Epithelial cell of proximal tubule (primary cell): ENCODE measurements around the gene IMPA2. TPM values are rescaled to one million over a fixed set of nuclear protein-coding genes. Genes with fewer than 3 reads are reported as not detected.

ENCODE experiments used
- DNase-seq: peaks from one replicate; pipeline ENCODE4 v3.0.0-alpha.2; 2011; ENCODE audit warnings: low read depth
- H3K4me3 ChIP-seq: 2 replicates; pipeline ENCODE4 v1.5.1; 2011; ENCODE audit warnings: low read depth, mild to moderate bottlenecking, low read length
- total RNA-seq: library from RNA; depleted of rRNA; stranded (reverse); fragments of >200 nt; gene quantifications from 2 replicates; pipeline ENCODE4 v1.2.3, GENCODE V29; 2015
- TF ChIP-seq, protein P1 (sequence below): conservative IDR thresholded peaks from 2 replicates; pipeline ENCODE4 v1.5.1; 2012; ENCODE audit warnings: low read depth, mild to moderate bottlenecking, low read length

IMPA2 gene
- total RNA-seq, 1 donor from 2014 or later: 89.9 TPM

GRCh38 chr18:12000072-12000659, 18.9 kb downstream of the IMPA2 start:
- TF ChIP-seq, protein P1, sequence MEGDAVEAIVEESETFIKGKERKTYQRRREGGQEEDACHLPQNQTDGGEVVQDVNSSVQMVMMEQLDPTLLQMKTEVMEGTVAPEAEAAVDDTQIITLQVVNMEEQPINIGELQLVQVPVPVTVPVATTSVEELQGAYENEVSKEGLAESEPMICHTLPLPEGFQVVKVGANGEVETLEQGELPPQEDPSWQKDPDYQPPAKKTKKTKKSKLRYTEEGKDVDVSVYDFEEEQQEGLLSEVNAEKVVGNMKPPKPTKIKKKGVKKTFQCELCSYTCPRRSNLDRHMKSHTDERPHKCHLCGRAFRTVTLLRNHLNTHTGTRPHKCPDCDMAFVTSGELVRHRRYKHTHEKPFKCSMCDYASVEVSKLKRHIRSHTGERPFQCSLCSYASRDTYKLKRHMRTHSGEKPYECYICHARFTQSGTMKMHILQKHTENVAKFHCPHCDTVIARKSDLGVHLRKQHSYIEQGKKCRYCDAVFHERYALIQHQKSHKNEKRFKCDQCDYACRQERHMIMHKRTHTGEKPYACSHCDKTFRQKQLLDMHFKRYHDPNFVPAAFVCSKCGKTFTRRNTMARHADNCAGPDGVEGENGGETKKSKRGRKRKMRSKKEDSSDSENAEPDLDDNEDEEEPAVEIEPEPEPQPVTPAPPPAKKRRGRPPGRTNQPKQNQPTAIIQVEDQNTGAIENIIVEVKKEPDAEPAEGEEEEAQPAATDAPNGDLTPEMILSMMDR: no peak
- no peak for DNase-seq
- no peak overlapping the region for H3K4me3 ChIP-seq

DNA sequence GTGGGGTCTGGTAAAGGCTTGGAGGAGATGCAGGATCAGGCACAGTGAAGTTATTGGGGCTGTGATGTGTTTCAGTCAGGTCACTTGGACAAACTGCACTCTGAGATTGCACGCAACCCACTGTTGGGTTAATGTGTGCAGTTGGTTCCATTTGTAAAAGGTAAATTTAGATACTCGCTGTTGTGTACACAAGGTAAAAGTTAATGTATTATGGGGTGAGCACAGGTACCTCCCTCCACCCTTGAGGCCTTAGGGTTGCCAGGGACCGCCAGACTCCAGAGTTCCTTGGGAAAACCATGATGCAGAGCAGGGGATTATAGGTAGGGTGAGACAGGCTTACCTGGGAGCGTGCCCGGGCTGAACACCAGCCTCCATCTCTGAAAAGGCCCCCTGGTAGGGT, 20.1 kb downstream of the IMPA2 start:
- no peak for DNase-seq
- no peak overlapping the region for H3K4me3 ChIP-seq
- TF ChIP-seq, protein P1: no peak

GRCh38 chr18:12003894-12004293, 22.6 kb downstream of the IMPA2 start:
- no peak for DNase-seq

DNA sequence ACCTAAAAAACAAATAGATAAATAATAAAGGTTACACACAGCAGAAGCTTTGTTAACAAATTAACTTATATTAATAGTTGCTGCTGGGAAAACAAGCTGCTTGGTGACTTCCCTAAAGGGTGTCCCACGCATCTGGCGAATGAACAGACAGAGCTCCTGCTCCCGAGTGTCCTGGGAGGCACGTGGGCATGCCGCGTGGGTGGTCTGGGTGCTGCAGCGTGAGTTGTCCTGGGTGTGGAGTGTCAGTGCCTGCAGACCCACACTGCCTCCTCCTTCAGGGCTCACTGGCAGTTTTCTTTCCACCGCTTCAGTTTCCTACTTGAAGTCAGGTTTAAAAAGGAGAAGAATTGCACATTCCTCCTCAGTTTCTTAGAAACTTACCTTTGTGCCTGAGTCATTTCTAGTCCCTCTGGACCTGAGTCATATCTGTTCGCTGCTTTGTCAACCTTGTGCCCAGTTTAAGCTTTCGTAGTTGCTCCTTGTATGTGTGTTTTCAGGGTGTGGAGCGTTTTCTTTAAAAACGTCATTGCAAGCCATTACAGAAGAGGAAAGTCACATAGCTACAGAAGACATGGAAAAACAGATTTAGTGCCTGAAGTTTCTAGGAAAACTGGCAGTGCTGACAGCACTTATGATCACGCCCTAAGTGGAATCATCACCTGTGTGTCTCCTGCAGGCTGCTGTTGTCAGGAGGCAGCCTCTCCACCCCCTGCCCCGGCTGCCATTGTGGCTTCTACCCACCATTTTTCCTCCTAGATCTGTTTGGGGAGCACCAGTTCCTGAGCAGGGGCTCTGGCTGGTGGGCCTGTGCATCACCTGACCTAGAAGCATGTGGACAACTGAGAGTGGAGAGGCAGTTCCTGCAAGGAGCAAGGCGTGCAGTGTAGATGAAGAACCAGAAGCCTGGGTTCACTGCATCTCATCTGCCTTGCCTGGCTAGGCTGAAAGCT, 24.5 kb downstream of the IMPA2 start:
- DNase-seq: no peak

More at GRCh38 chr18:12003894-12004293, 22.6 kb downstream of the IMPA2 start:
- H3K4me3 ChIP-seq: no peak overlapping the region
- TF ChIP-seq, protein P1: no peak

DNA sequence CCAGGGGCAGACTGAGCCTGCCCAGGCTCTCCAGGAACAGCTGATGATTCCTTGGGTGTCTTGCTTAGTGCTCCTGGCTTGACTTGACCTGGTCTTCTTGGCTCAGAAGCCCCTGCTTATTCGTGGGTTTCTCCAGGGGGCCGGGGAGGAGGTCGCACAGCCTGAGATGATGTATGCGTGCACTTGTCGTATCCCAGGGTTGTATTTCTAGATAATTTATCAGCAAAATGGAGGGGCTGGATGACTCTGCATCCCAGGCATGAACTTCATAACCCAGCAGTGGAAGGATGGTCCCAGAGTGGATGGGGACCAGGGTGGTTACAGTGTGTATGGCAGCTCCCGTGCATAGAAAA, 25.2 kb downstream of the IMPA2 start:
- DNase-seq: no peak
- TF ChIP-seq, protein P1: no peak
- H3K4me3 ChIP-seq: no peak overlapping the region

More for the DNA sequence above, 24.5 kb downstream of the IMPA2 start:
- no peak overlapping the region for H3K4me3 ChIP-seq
- TF ChIP-seq, protein P1: no peak

- TF ChIP-seq, protein P1: no peak
- no peak for DNase-seq
- no peak overlapping the region for H3K4me3 ChIP-seq
Observed at GRCh38 chr18:12007063-12007462, 25.8 kb downstream of the IMPA2 start.
